ENCODE data around the gene ATP4B.

DNA sequence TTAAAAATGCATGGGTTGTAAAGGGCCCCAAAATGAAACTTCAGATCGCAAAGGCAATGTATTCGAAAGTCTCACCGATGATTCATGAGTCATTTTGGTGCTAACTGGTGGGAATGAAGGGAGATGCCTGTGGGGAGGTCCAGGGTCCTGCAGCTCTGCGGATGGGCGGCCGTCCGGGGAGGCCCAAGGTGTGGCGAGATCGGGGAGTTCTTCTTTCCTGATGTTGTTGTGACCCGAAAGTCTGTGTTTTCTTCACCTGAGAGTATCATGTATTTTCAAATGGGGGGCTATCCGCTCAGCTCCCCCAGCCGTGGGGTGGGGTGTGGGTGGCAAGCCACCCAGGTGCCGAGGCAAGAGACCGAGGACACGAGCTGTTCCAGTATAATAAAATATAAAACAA lies 37.0 kb downstream of the ATP4B start:
- TF ChIP-seq, protein P1, sequence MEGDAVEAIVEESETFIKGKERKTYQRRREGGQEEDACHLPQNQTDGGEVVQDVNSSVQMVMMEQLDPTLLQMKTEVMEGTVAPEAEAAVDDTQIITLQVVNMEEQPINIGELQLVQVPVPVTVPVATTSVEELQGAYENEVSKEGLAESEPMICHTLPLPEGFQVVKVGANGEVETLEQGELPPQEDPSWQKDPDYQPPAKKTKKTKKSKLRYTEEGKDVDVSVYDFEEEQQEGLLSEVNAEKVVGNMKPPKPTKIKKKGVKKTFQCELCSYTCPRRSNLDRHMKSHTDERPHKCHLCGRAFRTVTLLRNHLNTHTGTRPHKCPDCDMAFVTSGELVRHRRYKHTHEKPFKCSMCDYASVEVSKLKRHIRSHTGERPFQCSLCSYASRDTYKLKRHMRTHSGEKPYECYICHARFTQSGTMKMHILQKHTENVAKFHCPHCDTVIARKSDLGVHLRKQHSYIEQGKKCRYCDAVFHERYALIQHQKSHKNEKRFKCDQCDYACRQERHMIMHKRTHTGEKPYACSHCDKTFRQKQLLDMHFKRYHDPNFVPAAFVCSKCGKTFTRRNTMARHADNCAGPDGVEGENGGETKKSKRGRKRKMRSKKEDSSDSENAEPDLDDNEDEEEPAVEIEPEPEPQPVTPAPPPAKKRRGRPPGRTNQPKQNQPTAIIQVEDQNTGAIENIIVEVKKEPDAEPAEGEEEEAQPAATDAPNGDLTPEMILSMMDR (IDR thresholded peaks at IDR 0.05; ENCODE audit: insufficient read depth, low read length): no peak
- TF ChIP-seq POLR2AphosphoS5 (IDR thresholded peaks at IDR 0.05; ENCODE audit: low read depth) (no peak), GABPA (IDR thresholded peaks at IDR 0.05; ENCODE audit: low read depth) (no peak), SPI1 (IDR thresholded peaks at IDR 0.05; ENCODE audit: borderline replicate concordance, low read depth) (no peak)
- TF ChIP-seq, protein P2, sequence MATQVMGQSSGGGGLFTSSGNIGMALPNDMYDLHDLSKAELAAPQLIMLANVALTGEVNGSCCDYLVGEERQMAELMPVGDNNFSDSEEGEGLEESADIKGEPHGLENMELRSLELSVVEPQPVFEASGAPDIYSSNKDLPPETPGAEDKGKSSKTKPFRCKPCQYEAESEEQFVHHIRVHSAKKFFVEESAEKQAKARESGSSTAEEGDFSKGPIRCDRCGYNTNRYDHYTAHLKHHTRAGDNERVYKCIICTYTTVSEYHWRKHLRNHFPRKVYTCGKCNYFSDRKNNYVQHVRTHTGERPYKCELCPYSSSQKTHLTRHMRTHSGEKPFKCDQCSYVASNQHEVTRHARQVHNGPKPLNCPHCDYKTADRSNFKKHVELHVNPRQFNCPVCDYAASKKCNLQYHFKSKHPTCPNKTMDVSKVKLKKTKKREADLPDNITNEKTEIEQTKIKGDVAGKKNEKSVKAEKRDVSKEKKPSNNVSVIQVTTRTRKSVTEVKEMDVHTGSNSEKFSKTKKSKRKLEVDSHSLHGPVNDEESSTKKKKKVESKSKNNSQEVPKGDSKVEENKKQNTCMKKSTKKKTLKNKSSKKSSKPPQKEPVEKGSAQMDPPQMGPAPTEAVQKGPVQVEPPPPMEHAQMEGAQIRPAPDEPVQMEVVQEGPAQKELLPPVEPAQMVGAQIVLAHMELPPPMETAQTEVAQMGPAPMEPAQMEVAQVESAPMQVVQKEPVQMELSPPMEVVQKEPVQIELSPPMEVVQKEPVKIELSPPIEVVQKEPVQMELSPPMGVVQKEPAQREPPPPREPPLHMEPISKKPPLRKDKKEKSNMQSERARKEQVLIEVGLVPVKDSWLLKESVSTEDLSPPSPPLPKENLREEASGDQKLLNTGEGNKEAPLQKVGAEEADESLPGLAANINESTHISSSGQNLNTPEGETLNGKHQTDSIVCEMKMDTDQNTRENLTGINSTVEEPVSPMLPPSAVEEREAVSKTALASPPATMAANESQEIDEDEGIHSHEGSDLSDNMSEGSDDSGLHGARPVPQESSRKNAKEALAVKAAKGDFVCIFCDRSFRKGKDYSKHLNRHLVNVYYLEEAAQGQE (IDR thresholded peaks at IDR 0.05; ENCODE audit: insufficient replicate concordance, low read depth): no peak

Data from HL-60 (cell line).